Keratinocyte (primary cell): ENCODE measurements around the gene AXIN2. TPM values are rescaled to one million over a fixed set of nuclear protein-coding genes. Genes with fewer than 3 reads are reported as not detected.

ENCODE experiments used
- DNase-seq: peaks from one replicate; pipeline ENCODE4 v3.0.0-alpha.2; 2011; ENCODE audit warnings: low read depth, missing footprints, low spot score
- FAIRE-seq: peaks from 2 replicates; lab custom pipeline; 2011; peaks lifted over from hg19 to GRCh38; lab: Jason Lieb, UNC
- H2AFZ ChIP-seq: 2 replicates; pipeline ENCODE4 v1.6.0; 2012; ENCODE audit warnings: low read length, control low read depth, inconsistent platforms; ENCODE audit not compliant: control insufficient read depth
- H3K27ac ChIP-seq: 2 replicates; pipeline ENCODE4 v1.5.1; 2011; ENCODE audit warnings: low read length; ENCODE audit not compliant: control insufficient read depth, insufficient read depth
- H3K27me3 ChIP-seq: 3 replicates; pipeline ENCODE4 v1.6.0; 2011; ENCODE audit warnings: low read length; ENCODE audit not compliant: control insufficient read depth, insufficient read depth; ENCODE audit errors: extremely low read depth
- H3K36me3 ChIP-seq, 2 experiments: 2 replicates in 1 of 2; 3 replicates in 1 of 2; pipeline ENCODE4 v1.5.1; 2011; ENCODE audit warnings: low read length in 2 of 2, mild to moderate bottlenecking in 1 of 2; ENCODE audit not compliant: control insufficient read depth in 2 of 2, insufficient read depth in 2 of 2; ENCODE audit errors: extremely low read depth in 1 of 2
- H3K4me1 ChIP-seq: 3 replicates; pipeline ENCODE4 v1.5.1; 2011; ENCODE audit warnings: low read length; ENCODE audit not compliant: control insufficient read depth, insufficient read depth; ENCODE audit errors: extremely low read depth
- H3K4me2 ChIP-seq: 3 replicates; pipeline ENCODE4 v1.6.0; 2011; ENCODE audit warnings: low read depth, low read length; ENCODE audit not compliant: control insufficient read depth, insufficient read depth; ENCODE audit errors: extremely low read depth
- H3K4me3 ChIP-seq, 3 experiments: fragments of 200-600 bp in 1 of 3; sonication (generic) in 1 of 3; 2 replicates in 2 of 3; 3 replicates in 1 of 3; pipeline ENCODE4 v1.5.1; 2011 to 2016; ENCODE audit warnings: low read length in 3 of 3, mild to moderate bottlenecking in 3 of 3, control low read depth in 2 of 3, inconsistent platforms in 1 of 3, low read depth in 1 of 3, mixed read lengths in 1 of 3, mixed run types in 1 of 3, moderate library complexity in 1 of 3; ENCODE audit not compliant: control insufficient read depth in 2 of 3, insufficient read depth in 2 of 3; ENCODE audit errors: extremely low read depth in 1 of 3
- H3K79me2 ChIP-seq: 2 replicates; pipeline ENCODE4 v1.6.0; 2012; ENCODE audit warnings: low read length; ENCODE audit not compliant: control insufficient read depth, insufficient read depth
- H3K9ac ChIP-seq: 3 replicates; pipeline ENCODE4 v1.6.0; 2011; ENCODE audit warnings: low read length; ENCODE audit not compliant: control insufficient read depth, insufficient read depth; ENCODE audit errors: extremely low read depth
- H3K9me1 ChIP-seq: 3 replicates; pipeline ENCODE4 v1.6.0; 2011; ENCODE audit warnings: low read length; ENCODE audit not compliant: control insufficient read depth, insufficient read depth; ENCODE audit errors: extremely low read depth
- H3K9me3 ChIP-seq: 2 replicates; pipeline ENCODE4 v1.5.1; 2012; ENCODE audit warnings: low read depth, low read length; ENCODE audit not compliant: control insufficient read depth
- H4K20me1 ChIP-seq: 3 replicates; pipeline ENCODE4 v1.6.0; 2011; ENCODE audit warnings: low read length; ENCODE audit not compliant: control insufficient read depth, insufficient read depth; ENCODE audit errors: extremely low read depth
- EZH2 ChIP-seq: IDR thresholded peaks from one replicate; pipeline ENCODE4 v1.6.1; 2012; ENCODE audit warnings: inconsistent platforms, mild to moderate bottlenecking, low read length, moderate library complexity
- dilution Hi-C: fragments of 300-500 bp; cut with MboI; formaldehyde crosslinking; loops from one replicate; pipeline ENCODE4 v1.7.0; 2020; ENCODE audit warnings: low sequenced_read_pairs; ENCODE audit not compliant: extremely low pct_ligation_motif_present
- polyA plus RNA-seq, 5 experiments: library from polyadenylated mRNA; depleted of rRNA in 3 of 5; stranded (reverse) in 3 of 5; stranded (forward) in 1 of 5; unstranded in 1 of 5; fragments of >200 nt; gene quantifications; 1 replicate in 1 of 5; 2 replicates in 3 of 5; 3 replicates in 1 of 5; pipeline versions ENCODE4 v1.2.1 to v1.2.3, GENCODE V29; 2011 to 2012; ENCODE audit warnings: missing spikeins in 2 of 5, low read depth in 1 of 5, low replicate concordance in 1 of 5
- TF ChIP-seq, protein P1 (sequence below), 3 experiments: IDR thresholded peaks in 1 of 3; conservative IDR thresholded peaks in 1 of 3; optimal IDR thresholded peaks in 1 of 3; 2 replicates in 2 of 3; 3 replicates in 1 of 3; pipeline versions ENCODE3 to v1.5.1; 2011; ENCODE audit warnings: low read length in 3 of 3, mild to moderate bottlenecking in 3 of 3, moderate library complexity in 2 of 3, control low read depth in 1 of 3, inconsistent platforms in 1 of 3; ENCODE audit not compliant: insufficient read depth in 2 of 3; ENCODE audit errors: extremely low read depth in 1 of 3

The AXIN2 gene
- polyA plus RNA-seq, 1 donor (not counting 4 experiments of a cell fraction or from before 2014, with no cell fraction given): 0.14 TPM

DNA sequence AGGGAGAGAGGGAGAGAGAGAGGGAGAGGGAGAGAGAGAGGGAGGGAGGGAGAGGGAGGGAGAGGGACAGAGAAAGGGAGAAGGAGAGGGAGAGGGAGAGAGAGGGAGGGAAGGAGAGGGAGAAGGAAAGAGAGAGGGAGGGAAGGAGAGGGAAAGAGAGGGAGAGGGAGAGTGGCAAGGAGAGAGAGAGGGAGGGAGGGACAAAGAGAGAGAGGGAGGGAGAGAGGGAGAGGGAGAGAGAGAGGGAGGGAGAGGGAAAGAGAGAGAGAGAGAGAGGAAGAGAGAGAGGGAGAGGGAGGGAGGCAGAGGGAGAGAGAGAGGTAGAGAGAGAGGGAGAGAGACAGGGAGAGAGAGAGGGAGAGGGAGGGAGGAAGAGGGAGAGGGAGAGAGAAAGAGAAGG, 73.5 kb downstream of the AXIN2 start:
- no peak for TF ChIP-seq EZH2
- TF ChIP-seq, protein P1, sequence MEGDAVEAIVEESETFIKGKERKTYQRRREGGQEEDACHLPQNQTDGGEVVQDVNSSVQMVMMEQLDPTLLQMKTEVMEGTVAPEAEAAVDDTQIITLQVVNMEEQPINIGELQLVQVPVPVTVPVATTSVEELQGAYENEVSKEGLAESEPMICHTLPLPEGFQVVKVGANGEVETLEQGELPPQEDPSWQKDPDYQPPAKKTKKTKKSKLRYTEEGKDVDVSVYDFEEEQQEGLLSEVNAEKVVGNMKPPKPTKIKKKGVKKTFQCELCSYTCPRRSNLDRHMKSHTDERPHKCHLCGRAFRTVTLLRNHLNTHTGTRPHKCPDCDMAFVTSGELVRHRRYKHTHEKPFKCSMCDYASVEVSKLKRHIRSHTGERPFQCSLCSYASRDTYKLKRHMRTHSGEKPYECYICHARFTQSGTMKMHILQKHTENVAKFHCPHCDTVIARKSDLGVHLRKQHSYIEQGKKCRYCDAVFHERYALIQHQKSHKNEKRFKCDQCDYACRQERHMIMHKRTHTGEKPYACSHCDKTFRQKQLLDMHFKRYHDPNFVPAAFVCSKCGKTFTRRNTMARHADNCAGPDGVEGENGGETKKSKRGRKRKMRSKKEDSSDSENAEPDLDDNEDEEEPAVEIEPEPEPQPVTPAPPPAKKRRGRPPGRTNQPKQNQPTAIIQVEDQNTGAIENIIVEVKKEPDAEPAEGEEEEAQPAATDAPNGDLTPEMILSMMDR (optimal IDR thresholded peaks at IDR 0.05 in 1 of 3, IDR thresholded peaks at IDR 0.05 in 1 of 3, conservative IDR thresholded peaks at IDR 0.05 in 1 of 3; ENCODE audit: extremely low read depth in 1 of 3, insufficient read depth in 2 of 3, low read length in 3 of 3): no peak
- no peak overlapping the region for H3K4me2 ChIP-seq
- H3K27me3 ChIP-seq: no peaks in the 10 kb centered on the region
- H3K4me1 ChIP-seq: no peaks in the 10 kb centered on the region
- H3K9me1 ChIP-seq: no peaks in the 10 kb centered on the region
- no peaks in the 10 kb centered on the region for H3K9me3 ChIP-seq
- H3K27ac ChIP-seq: no peak overlapping the region
- dilution Hi-C loops: no loop called here
- no peak overlapping the region for H3K9ac ChIP-seq
- H2AFZ ChIP-seq: no peak overlapping the region
- FAIRE-seq (no peak), DNase-seq (no peak)
- no peak overlapping the region for H3K4me3 ChIP-seq
- no peaks in the 10 kb centered on the region for H3K36me3 ChIP-seq
- H4K20me1 ChIP-seq: no peaks in the 10 kb centered on the region
- no peaks in the 10 kb centered on the region for H3K79me2 ChIP-seq

DNA sequence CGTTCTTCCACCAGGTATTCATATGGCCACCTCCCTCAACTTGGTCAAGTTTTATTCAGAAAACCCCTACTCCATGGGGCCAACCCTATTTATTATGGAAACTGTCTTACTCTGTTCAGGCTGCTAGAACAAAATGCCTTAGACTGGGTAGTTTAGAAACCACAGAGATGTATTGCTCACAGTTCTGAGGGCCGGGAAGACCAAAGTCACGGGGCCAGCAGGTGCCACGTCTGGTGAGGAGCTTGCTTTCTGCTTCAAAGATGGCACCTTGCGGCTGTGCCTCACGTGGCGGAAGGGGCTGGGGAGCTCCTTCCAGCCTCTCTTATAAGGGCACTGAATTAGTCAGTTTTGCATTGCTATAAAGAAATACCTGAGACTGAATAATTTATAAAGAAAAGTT, 74.3 kb downstream of the AXIN2 start:
- TF ChIP-seq, protein P1 (optimal IDR thresholded peaks at IDR 0.05 in 1 of 3, IDR thresholded peaks at IDR 0.05 in 1 of 3, conservative IDR thresholded peaks at IDR 0.05 in 1 of 3; ENCODE audit: extremely low read depth in 1 of 3, insufficient read depth in 2 of 3, low read length in 3 of 3): no peak
- no peak for TF ChIP-seq EZH2
- dilution Hi-C loops: no loop called here

More for the DNA sequence above, 74.3 kb downstream of the AXIN2 start:
- no peak overlapping the region for H3K27ac ChIP-seq
- no peaks in the 10 kb centered on the region for H4K20me1 ChIP-seq
- no peaks in the 10 kb centered on the region for H3K79me2 ChIP-seq
- no peak overlapping the region for H3K4me3 ChIP-seq
- H3K36me3 ChIP-seq: no peaks in the 10 kb centered on the region
- H2AFZ ChIP-seq: no peak overlapping the region
- DNase-seq: no peak
- H3K9me3 ChIP-seq: no peaks in the 10 kb centered on the region
- no peaks in the 10 kb centered on the region for H3K4me1 ChIP-seq
- no peaks in the 10 kb centered on the region for H3K9me1 ChIP-seq
- no peak overlapping the region for H3K9ac ChIP-seq
- H3K4me2 ChIP-seq: no peak overlapping the region
- no peak for FAIRE-seq
- no peaks in the 10 kb centered on the region for H3K27me3 ChIP-seq
